ENCODE measurements around the gene TMED10.
"Not testable (repeated sequence)": the region's sequence is repeated elsewhere in the genome, so short reads cannot be mapped to it uniquely, and the experiment has no call there.

TMED10 gene

GRCh38 chr14:75127903-75128595 lies 48.4 kb downstream of the TMED10 start:
- no peak for DNase-seq

- DNase-seq = not testable (repeated sequence)
Observed at GRCh38 chr14:75127474-75127820, 49.0 kb downstream of the TMED10 start.

GRCh38 chr14:75126679-75127473 lies 49.5 kb downstream of the TMED10 start, which contains the start of gene NEK9:
Gene NEK9 (minus strand): TSS chr14:75127048. CDS start chr14:75126921, 127 bp downstream.
- DNase-seq = peak; percentile 34 to 93 (median 83)

- DNase-seq = no peak
Observed at GRCh38 chr14:75126121-75126544, 50.3 kb downstream of the TMED10 start.

GRCh38 chr14:75125617-75126016 lies 50.8 kb downstream of the TMED10 start:
- DNase-seq = no peak

- no peak for DNase-seq
Observed at GRCh38 chr14:75123991-75124390, 52.4 kb downstream of the TMED10 start.

GRCh38 chr14:75121552-75121951 lies 54.9 kb downstream of the TMED10 start:
- no peak for DNase-seq

GRCh38 chr14:75120541-75121291 lies 55.7 kb downstream of the TMED10 start:
- no peak for DNase-seq

- no peak for DNase-seq
Observed at GRCh38 chr14:75119056-75119455, 57.4 kb downstream of the TMED10 start.

- no peak for DNase-seq
Observed at GRCh38 chr14:75113932-75114539, 62.4 kb downstream of the TMED10 start.

- no peak for DNase-seq
Observed at GRCh38 chr14:75109877-75110276, 66.5 kb downstream of the TMED10 start.

- DNase-seq = no peak
Observed at GRCh38 chr14:75107186-75107585, 69.2 kb downstream of the TMED10 start.

GRCh38 chr14:75101491-75101890 lies 74.9 kb downstream of the TMED10 start:
- DNase-seq = no peak

- DNase-seq = no peak
Observed at GRCh38 chr14:75098682-75099081, 77.7 kb downstream of the TMED10 start.

GRCh38 chr14:75098212-75098611 lies 78.2 kb downstream of the TMED10 start:
- DNase-seq = no peak

- no peak for DNase-seq
Observed at GRCh38 chr14:75096959-75097358, 79.5 kb downstream of the TMED10 start.

GRCh38 chr14:75095690-75096089 lies 80.7 kb downstream of the TMED10 start:
- DNase-seq = no peak

- DNase-seq = no peak
Observed at GRCh38 chr14:75094896-75095295, 81.5 kb downstream of the TMED10 start.

- no peak for DNase-seq
Observed at GRCh38 chr14:75092698-75093097, 83.7 kb downstream of the TMED10 start.

- DNase-seq = peak in 1 of 56 donors; percentile 3
Observed at GRCh38 chr14:75091251-75091650, 85.2 kb downstream of the TMED10 start.

- no peak for DNase-seq
Observed at GRCh38 chr14:75090353-75090752, 86.1 kb downstream of the TMED10 start.
